Fibroblast of villous mesenchyme (primary cell): ENCODE results near the gene TMEM86B. TPM values are rescaled to one million over a fixed set of nuclear protein-coding genes. Genes with fewer than 3 reads are reported as not detected.

ENCODE experiments used
- DNase-seq: peaks from one replicate; pipeline ENCODE4 v3.0.0-alpha.2; 2010; ENCODE audit warnings: low read depth
- H3K4me3 ChIP-seq: 2 replicates; pipeline ENCODE4 v1.5.1; 2011; ENCODE audit warnings: low read depth, mild to moderate bottlenecking, low read length
- small RNA-seq: library from RNA; depleted of rRNA; stranded (forward); fragments of <200 nt; gene quantifications from one replicate; pipeline ENCODE3, GENCODE V24; 2012
- total RNA-seq: library from RNA; depleted of rRNA; stranded (reverse); fragments of >200 nt; gene quantifications from 2 replicates; pipeline ENCODE4 v1.2.3, GENCODE V29; 2012
- TF ChIP-seq, protein P1 (sequence below): IDR thresholded peaks from 2 replicates; pipeline ENCODE4 v1.5.1; 2012; ENCODE audit warnings: low read depth, mild to moderate bottlenecking, low read length; ENCODE audit not compliant: insufficient read depth

TMEM86B gene
- total RNA-seq, 1 donor = 1.7 TPM

DNA sequence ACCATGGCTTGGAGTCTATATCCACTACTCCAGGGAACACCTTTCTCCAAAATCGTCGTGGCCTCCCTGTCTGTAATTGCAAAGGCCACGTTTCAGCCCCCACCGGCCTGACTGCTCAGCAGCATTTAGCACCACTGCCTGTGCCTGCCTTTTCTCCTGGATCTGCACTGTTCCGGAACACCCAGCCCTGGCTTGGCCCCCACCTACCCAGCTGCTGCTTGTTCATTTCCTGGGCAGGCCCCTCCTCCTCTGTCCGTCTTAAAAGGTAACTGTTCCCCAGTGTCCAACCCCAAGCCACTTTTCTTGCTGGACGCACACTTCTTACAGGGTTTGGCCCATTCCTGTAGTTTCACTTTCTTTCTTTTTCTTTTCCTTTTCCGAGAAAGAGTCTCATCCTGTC lies 39.9 kb downstream of the TMEM86B start:
- no peak overlapping the region for H3K4me3 ChIP-seq
- DNase-seq = no peak
- TF ChIP-seq, protein P1, sequence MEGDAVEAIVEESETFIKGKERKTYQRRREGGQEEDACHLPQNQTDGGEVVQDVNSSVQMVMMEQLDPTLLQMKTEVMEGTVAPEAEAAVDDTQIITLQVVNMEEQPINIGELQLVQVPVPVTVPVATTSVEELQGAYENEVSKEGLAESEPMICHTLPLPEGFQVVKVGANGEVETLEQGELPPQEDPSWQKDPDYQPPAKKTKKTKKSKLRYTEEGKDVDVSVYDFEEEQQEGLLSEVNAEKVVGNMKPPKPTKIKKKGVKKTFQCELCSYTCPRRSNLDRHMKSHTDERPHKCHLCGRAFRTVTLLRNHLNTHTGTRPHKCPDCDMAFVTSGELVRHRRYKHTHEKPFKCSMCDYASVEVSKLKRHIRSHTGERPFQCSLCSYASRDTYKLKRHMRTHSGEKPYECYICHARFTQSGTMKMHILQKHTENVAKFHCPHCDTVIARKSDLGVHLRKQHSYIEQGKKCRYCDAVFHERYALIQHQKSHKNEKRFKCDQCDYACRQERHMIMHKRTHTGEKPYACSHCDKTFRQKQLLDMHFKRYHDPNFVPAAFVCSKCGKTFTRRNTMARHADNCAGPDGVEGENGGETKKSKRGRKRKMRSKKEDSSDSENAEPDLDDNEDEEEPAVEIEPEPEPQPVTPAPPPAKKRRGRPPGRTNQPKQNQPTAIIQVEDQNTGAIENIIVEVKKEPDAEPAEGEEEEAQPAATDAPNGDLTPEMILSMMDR = no peak

DNA sequence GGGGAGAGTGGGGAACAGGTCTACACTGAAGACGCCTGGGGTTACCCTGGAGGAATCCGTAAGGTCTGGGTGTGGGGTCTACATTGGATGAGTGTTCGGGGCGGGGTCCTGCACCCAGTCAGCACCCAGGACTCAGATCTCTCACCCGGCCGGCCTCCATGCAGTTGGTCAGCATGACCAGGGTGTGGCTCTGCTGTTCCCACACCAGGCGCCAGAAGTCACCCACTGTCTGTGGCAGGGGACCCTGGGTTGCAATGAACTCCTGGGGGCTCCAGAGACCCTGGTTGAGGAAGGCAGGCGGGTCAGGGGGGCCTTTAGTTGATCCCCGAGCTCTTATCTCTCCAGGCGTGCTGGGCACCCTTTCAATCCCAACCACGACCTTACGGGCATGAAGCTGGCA lies 42.5 kb downstream of the TMEM86B start:
- TF ChIP-seq, protein P1 = no peak
- no peak for DNase-seq
- no peak overlapping the region for H3K4me3 ChIP-seq

DNA sequence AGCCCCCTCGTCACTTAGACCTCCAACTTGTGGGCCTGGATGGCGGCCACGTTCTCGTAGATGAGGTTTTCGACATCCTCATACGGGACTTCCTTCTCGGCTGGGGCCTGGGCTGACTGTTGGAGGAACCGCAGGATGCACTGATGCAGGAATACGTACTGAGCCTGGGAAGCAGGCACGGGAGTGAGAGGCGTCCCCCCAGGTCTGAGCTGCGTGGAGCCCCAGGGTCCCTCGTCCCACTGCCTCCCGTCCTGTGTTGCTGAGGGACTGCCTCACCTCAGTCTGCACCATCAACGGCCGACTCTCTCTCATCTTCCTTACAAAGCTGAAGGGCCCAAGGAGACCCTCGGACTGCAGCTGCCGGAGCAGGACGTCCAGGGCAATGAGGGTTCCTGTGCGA lies 46.8 kb downstream of the TMEM86B start:
- TF ChIP-seq, protein P1 = no peak
- DNase-seq = no peak
- no peak overlapping the region for H3K4me3 ChIP-seq

DNA sequence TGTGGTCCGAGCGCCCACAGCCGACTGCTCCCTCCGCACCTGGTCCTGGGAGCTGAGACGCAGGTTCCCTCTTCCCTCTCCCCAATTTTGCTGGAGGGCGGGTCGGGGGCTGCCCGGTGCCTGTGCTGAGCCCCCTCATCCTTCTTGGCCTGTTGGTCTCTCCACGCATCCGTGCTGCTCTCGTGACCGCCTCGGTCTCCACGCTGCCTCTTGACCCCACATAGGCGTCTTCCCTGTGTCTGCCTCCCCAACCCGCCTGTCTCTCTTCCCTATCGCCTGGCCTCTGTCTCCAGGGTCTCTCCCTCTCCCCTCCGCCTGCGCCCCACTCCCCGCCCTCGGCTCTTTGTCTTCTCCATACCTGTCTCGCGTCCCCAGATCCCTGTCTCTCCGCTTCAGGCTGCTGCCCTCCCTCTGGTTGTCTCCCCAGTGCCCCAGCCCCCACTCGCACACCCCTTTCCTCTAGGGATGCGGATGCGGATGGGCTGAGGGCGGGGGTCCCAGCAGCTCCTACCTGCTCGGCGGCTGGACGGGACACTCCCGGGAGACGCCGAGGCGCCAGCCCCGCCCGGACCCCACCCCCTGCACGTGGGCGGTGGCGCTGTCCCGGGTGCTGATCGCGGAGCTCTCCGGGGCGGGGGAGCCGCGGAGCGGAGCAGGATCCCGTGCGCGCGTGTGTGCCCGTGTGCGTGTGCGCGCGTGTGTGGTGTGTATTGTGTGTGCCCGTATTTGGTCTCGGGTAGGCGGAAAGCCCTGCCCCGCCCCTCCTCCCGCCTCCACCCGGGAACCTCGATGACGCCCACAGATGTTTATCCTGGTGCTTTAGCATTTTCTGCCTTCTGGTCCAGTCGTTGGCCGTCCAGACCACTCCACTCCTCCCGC lies 48.7 kb downstream of the TMEM86B start, which contains the start of gene SYT5:
TSS of gene SYT5 (minus strand) at position 684 of the 879 bp plus-strand sequence. CDS start 1,248 bp downstream, outside the sequence.
- peak; percentile 24 for DNase-seq
- TF ChIP-seq, protein P1 = no peak
- H3K4me3 ChIP-seq = peak within 1 kb of the TSS; percentile 40

DNA sequence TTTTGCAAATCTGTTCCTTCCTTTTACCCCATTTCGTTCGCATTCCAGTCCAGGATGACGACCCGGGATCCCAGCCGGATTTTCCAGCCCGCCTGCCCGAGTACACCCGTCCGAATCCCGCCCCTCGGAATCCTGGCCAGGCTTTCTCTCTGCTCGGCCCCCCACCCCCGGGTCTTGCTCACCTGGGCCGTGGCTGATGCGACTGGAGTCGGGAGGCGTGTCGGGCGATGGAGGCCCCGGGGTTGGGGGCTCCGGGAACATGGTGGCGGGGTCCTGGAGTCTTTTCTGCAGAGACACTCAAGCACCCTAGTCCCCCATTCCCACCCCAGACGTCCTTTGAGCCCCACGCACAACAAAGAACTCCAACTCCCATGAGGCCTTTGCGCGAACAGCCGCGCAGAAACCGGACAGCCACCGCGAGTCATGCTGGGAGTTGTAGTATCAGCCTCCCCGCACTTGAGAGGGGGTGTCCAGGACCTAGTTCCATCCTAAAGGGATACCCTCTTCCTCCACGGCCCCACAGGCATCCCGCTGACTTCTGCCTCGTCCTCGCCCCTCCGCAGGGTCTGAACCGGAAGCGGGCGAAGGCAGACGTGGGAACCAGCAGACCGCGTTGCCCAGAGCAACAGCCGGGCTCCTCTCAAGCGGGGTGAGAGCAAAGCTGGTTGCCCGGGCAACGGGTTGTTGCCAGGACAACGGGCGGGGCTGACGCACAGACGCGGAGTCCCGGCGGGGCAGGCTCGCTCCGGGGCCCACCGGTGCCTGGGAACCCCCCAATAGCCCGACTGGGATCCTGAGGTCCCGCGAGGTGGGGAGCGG lies 49.6 kb downstream of the TMEM86B start:
- TF ChIP-seq, protein P1 = no peak
- peak; percentile 78 for DNase-seq
- peak overlapping the region; percentile 40 for H3K4me3 ChIP-seq

Small RNA genes lying within 50 kb of the gene (small RNA-seq; reads per million reads assigned to genes)
- gene MIR6802 (not detected), gene MIR6803 (not detected), gene MIR6804 (not detected)

Other genes starting within 250 kb of the TMEM86B start
- not detected in 2 replicates for gene GP6, start 190.5 kb downstream of the TMEM86B start, total RNA-seq
- gene RDH13, start 165.6 kb downstream of the TMEM86B start, total RNA-seq = 9.0 and 9.1 TPM in 2 replicates
- gene EPS8L1, start 152.9 kb downstream of the TMEM86B start, total RNA-seq = 1.3 and 2.2 TPM in 2 replicates
- gene PPP1R12C, start 111.1 kb downstream of the TMEM86B start, total RNA-seq = 49.7 and 69.9 TPM in 2 replicates
- under 0.01 and 0.64 TPM in 2 replicates for gene TNNT1, start 79.6 kb downstream of the TMEM86B start, total RNA-seq
- gene TNNI3, start 71.0 kb downstream of the TMEM86B start, total RNA-seq = not detected in 2 replicates
- gene DNAAF3, start 62.1 kb downstream of the TMEM86B start, total RNA-seq = under 0.01 TPM in 1 of 2 replicates, not detected in the other
- under 0.01 and 0.86 TPM in 2 replicates for gene SYT5, start 48.5 kb downstream of the TMEM86B start, total RNA-seq
- 3.9 and 7.1 TPM in 2 replicates for gene PTPRH, start 19.3 kb downstream of the TMEM86B start, total RNA-seq
- gene PPP6R1, start 30.3 kb upstream of the TMEM86B start, total RNA-seq = 35.1 and 38.9 TPM in 2 replicates
- gene HSPBP1, start 51.3 kb upstream of the TMEM86B start, total RNA-seq = 25.0 and 31.9 TPM in 2 replicates
- 5.6 and 6.1 TPM in 2 replicates for gene BRSK1, start 55.2 kb upstream of the TMEM86B start, total RNA-seq
- not detected in 2 replicates for gene TMEM150B, start 96.6 kb upstream of the TMEM86B start, total RNA-seq
- 6.9 and 8.7 TPM in 2 replicates for gene KMT5C, start 111.1 kb upstream of the TMEM86B start, total RNA-seq
- gene COX6B2, start 126.0 kb upstream of the TMEM86B start, total RNA-seq = under 0.01 TPM in 1 of 2 replicates, not detected in the other
- not detected in 2 replicates for gene GARIN5B, start 134.5 kb upstream of the TMEM86B start, total RNA-seq
- gene IL11, start 141.7 kb upstream of the TMEM86B start, total RNA-seq = 3.0 and 5.2 TPM in 2 replicates
- gene TMEM190, start 148.1 kb upstream of the TMEM86B start, total RNA-seq = not detected in 2 replicates
- not detected in 2 replicates for gene TMEM238, start 155.5 kb upstream of the TMEM86B start, total RNA-seq
- 124 and 164 TPM in 2 replicates for gene RPL28, start 157.2 kb upstream of the TMEM86B start, total RNA-seq
- gene UBE2S, start 179.0 kb upstream of the TMEM86B start, total RNA-seq = 108 and 155 TPM in 2 replicates
- gene SHISA7, start 214.5 kb upstream of the TMEM86B start, total RNA-seq = not detected in 2 replicates
- 57.9 and 74.4 TPM in 2 replicates for gene ISOC2, start 232.9 kb upstream of the TMEM86B start, total RNA-seq
- not detected in 2 replicates for gene C19orf85, start 236.0 kb upstream of the TMEM86B start, total RNA-seq
- 0.86 and 2.6 TPM in 2 replicates for gene ZNF628, start 247.9 kb upstream of the TMEM86B start, total RNA-seq